ENCODE data around the gene CARD18.

DNA sequence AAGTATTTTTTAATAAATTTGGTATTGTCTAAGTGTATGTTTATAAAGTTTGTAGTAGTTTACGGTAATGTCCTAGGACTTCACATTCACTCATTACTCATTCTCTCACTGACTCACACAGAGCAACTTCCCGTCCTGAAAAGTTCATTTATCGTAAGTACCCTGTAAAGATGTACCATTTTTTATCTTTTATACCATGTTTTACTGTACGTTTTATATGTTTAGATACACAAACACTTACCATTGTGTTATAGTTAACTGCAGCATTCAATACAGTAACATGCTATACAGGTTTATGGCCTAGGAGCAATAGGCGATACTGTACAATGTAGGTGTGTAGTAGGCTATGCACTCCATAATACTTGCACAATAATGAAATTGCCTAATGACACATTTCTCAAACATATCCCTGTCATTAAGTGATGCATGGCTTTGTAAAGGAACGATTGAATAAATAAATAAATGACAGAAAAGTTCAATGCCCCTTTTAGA, 12.5 kb upstream of the CARD18 start:
- TF ChIP-seq MYNN (CRISPR knock-in tag; IDR thresholded peaks at IDR 0.05; ENCODE audit: low read depth) (no peak), POLR2A (IDR thresholded peaks at IDR 0.05; ENCODE audit: insufficient read depth in 1 of 2, low read depth in 2 of 2, low read length in 2 of 2) (no peak), CBX1 (IDR thresholded peaks at IDR 0.05; ENCODE audit: low read depth) (no peak)

Measured in HepG2 (cell line).